ENCODE measurements around the gene STK10. TPM values are rescaled to one million over a fixed set of nuclear protein-coding genes. Genes with fewer than 3 reads are reported as not detected.

STK10 gene
- total and polyA plus RNA-seq, 2 donors from 2014 or later: 7.2 to 42.8 TPM

DNA sequence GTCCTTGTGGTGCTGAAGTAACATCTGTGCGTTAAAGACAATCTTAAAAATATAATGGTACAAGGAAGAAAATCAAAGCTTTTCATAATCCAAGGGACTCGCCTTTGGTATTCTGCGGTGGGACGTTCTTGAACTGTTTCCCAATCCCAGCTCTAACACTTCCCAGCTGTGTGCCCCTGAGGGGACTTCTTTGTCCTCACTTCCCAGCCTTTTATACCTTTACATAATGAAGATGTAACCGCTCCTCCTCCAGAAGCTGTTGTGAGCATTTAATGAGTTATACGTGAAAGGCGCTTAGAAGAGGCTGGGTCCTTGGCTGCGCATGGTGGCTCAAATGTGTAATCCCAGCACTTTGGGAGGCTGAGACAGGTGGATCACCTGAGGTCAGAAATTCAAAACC, 16.9 kb downstream of the STK10 start:
- intact Hi-C loops (cut with DNase I): no loop called here
- no peaks in the 10 kb centered on the region for H3K27me3 ChIP-seq (ENCODE audit: control insufficient read depth, insufficient read depth, low read length)
- DNase-seq (no peak), FAIRE-seq (no peak)
- peaks cover 0 to 6% (median 6%) of the 10 kb centered on the region in 3 donors for H3K4me1 ChIP-seq (ENCODE audit: control insufficient read depth in 2 of 3, insufficient read depth in 2 of 3, low read depth in 1 of 3, low read length in 3 of 3)
- TF ChIP-seq, protein P1, sequence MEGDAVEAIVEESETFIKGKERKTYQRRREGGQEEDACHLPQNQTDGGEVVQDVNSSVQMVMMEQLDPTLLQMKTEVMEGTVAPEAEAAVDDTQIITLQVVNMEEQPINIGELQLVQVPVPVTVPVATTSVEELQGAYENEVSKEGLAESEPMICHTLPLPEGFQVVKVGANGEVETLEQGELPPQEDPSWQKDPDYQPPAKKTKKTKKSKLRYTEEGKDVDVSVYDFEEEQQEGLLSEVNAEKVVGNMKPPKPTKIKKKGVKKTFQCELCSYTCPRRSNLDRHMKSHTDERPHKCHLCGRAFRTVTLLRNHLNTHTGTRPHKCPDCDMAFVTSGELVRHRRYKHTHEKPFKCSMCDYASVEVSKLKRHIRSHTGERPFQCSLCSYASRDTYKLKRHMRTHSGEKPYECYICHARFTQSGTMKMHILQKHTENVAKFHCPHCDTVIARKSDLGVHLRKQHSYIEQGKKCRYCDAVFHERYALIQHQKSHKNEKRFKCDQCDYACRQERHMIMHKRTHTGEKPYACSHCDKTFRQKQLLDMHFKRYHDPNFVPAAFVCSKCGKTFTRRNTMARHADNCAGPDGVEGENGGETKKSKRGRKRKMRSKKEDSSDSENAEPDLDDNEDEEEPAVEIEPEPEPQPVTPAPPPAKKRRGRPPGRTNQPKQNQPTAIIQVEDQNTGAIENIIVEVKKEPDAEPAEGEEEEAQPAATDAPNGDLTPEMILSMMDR (IDR thresholded peaks at IDR 0.05; ENCODE audit: borderline replicate concordance, extremely low read depth, insufficient read depth): no peak
- no peaks in the 10 kb centered on the region for H3K9me3 ChIP-seq (ENCODE audit: control insufficient read depth in 2 of 3, insufficient read depth in 1 of 3, low read length in 3 of 3)
- H3K36me3 ChIP-seq (ENCODE audit: control insufficient read depth in 2 of 3, insufficient read depth in 3 of 3, low read length in 3 of 3): no peaks in the 10 kb centered on the region
- no peak overlapping the region for H3K4me3 ChIP-seq (ENCODE audit: low read length in 3 of 3)
- no peak overlapping the region for H3K27ac ChIP-seq (ENCODE audit: low read depth in 2 of 2, low read length in 2 of 2)
- H3K9ac ChIP-seq (ENCODE audit: low read length in 3 of 3): no peak overlapping the region

DNA sequence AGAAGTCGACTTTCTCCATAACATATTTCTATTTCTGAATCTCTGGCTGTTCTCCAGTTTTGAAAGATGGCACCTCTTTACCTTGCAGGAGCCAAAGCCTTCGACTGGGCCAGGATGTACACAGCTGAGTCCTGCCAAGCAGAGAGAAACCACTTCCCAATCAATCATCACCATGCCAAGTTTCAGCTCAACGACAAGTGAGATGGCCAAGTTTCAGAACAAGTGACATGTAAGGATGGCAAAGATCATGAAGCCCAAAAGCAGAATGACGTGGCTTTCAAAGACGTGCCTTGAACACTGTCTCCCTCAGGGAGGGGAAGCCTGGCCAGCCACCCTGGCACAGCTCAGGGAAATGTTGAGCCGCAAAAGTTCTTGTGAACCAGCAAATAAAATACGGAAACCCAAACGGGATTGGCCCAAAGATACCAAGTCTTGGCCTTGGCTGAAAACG, 17.7 kb downstream of the STK10 start:
- H3K9ac ChIP-seq (ENCODE audit: low read length in 3 of 3): no peak overlapping the region
- no peaks in the 10 kb centered on the region for H3K9me3 ChIP-seq (ENCODE audit: control insufficient read depth in 2 of 3, insufficient read depth in 1 of 3, low read length in 3 of 3)
- intact Hi-C loops (cut with DNase I): no loop called here
- no peaks in the 10 kb centered on the region for H3K27me3 ChIP-seq (ENCODE audit: control insufficient read depth, insufficient read depth, low read length)
- DNase-seq (no peak), FAIRE-seq (no peak)
- H3K4me3 ChIP-seq (ENCODE audit: low read length in 3 of 3): no peak overlapping the region
- no peaks in the 10 kb centered on the region for H3K36me3 ChIP-seq (ENCODE audit: control insufficient read depth in 2 of 3, insufficient read depth in 3 of 3, low read length in 3 of 3)
- peaks cover 0 to 6% (median 5%) of the 10 kb centered on the region in 3 donors for H3K4me1 ChIP-seq (ENCODE audit: control insufficient read depth in 2 of 3, insufficient read depth in 2 of 3, low read depth in 1 of 3, low read length in 3 of 3)
- TF ChIP-seq, protein P1 (IDR thresholded peaks at IDR 0.05; ENCODE audit: borderline replicate concordance, extremely low read depth, insufficient read depth): no peak
- no peak overlapping the region for H3K27ac ChIP-seq (ENCODE audit: low read depth in 2 of 2, low read length in 2 of 2)

DNA sequence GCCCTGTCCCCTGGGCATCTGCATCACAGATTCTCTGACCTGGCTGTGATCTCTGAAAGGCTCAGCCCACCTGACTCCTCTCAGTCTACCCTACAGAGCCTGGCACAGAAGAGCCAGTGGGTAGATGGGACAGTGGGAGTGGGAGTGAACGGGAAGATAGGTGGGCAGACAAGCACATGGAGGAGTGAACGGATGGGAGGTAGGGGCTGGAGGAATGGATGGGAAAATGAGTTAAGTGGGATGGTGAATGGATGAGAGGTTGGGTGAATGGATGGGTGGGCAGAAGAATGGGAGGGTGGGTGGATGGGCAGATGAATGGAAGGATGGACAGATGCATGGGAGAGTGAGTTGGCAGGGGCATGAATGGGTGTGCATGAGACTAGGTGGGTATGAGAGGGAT, 18.8 kb downstream of the STK10 start:
- TF ChIP-seq, protein P1 (IDR thresholded peaks at IDR 0.05; ENCODE audit: borderline replicate concordance, extremely low read depth, insufficient read depth): no peak
- intact Hi-C loops (cut with DNase I): no loop called here
- Histone ChIP-seq H3K4me3 (ENCODE audit: low read length in 3 of 3) (no peak overlapping the region), H3K9me3 (ENCODE audit: control insufficient read depth in 2 of 3, insufficient read depth in 1 of 3, low read length in 3 of 3) (no peaks in the 10 kb centered on the region), H3K9ac (ENCODE audit: low read length in 3 of 3) (no peak overlapping the region), H3K36me3 (ENCODE audit: control insufficient read depth in 2 of 3, insufficient read depth in 3 of 3, low read length in 3 of 3) (no peaks in the 10 kb centered on the region), H3K4me1 (ENCODE audit: control insufficient read depth in 2 of 3, insufficient read depth in 2 of 3, low read depth in 1 of 3, low read length in 3 of 3) (peaks cover 0 to 4% (median 0%) of the 10 kb centered on the region in 3 donors), H3K27ac (ENCODE audit: low read depth in 2 of 2, low read length in 2 of 2) (no peak overlapping the region), H3K27me3 (ENCODE audit: control insufficient read depth, insufficient read depth, low read length) (no peaks in the 10 kb centered on the region)
- DNase-seq: no peak
- no peak for FAIRE-seq

DNA sequence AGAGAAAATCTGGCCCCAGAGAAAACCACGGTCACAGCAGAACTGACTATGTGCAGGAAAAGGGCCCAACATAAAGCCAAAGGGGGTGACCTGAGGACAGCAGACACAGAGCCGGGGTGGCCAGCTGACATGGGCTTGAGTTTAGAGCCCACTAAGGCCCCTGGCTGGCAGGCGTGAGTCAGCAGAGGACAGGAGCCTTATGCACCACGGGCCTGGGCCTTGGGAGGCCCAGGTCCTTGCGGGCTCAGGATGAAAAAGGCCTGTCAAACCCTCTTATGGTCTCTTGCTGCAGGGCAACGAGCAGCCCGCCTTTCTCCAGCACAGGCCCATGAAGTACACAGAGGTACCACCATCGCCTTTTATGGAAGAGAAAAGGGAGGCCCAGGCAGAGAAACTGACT, 19.7 kb downstream of the STK10 start:
- no peaks in the 10 kb centered on the region for H3K36me3 ChIP-seq (ENCODE audit: control insufficient read depth in 2 of 3, insufficient read depth in 3 of 3, low read length in 3 of 3)
- FAIRE-seq (no peak), DNase-seq (no peak)
- no peaks in the 10 kb centered on the region for H3K27me3 ChIP-seq (ENCODE audit: control insufficient read depth, insufficient read depth, low read length)
- H3K27ac ChIP-seq (ENCODE audit: low read depth in 2 of 2, low read length in 2 of 2): no peak overlapping the region
- no peaks in the 10 kb centered on the region for H3K9me3 ChIP-seq (ENCODE audit: control insufficient read depth in 2 of 3, insufficient read depth in 1 of 3, low read length in 3 of 3)
- TF ChIP-seq, protein P1 (IDR thresholded peaks at IDR 0.05; ENCODE audit: borderline replicate concordance, extremely low read depth, insufficient read depth): no peak
- intact Hi-C loops (cut with DNase I): no loop called here
- H3K4me3 ChIP-seq (ENCODE audit: low read length in 3 of 3): no peak overlapping the region
- H3K4me1 ChIP-seq (ENCODE audit: control insufficient read depth in 2 of 3, insufficient read depth in 2 of 3, low read depth in 1 of 3, low read length in 3 of 3): peaks cover 0 to 2% (median 0%) of the 10 kb centered on the region in 3 donors
- H3K9ac ChIP-seq (ENCODE audit: low read length in 3 of 3): no peak overlapping the region
